ENCODE measurements around the gene KCNJ15.

- no peak for TF ChIP-seq CTCF (IDR thresholded peaks at IDR 0.05)
- no peak for TF ChIP-seq REST (IDR thresholded peaks at IDR 0.05; ENCODE audit: insufficient read depth in 1 of 2, low read depth in 2 of 2, low read length in 1 of 2)
- no peak for TF ChIP-seq TCF7L2 (IDR thresholded peaks at IDR 0.05; ENCODE audit: low read depth, low read length)
- no peak for TF ChIP-seq POLR2AphosphoS5 (IDR thresholded peaks at IDR 0.05; ENCODE audit: low read depth, low read length)
These were observed 54.1 kb downstream of the KCNJ15 start for GRCh38 chr21:38310646-38311485.
